Neuronal stem cell (in vitro differentiated cells): Measurements from ENCODE around the gene GNA14.
A peak's percentile ranks its signal among the peaks of the same experiment; 100 is the strongest.

Experiments
- DNase-seq: peaks from one replicate; pipeline ENCODE4 v3.0.0-alpha.2; 2013; ENCODE audit warnings: low spot score
- H2AFZ ChIP-seq: one replicate; pipeline ENCODE4 v1.6.1; 2013; ENCODE audit warnings: mild to moderate bottlenecking, low read length, inconsistent platforms
- H2AK5ac ChIP-seq: 2 replicates; pipeline ENCODE4 v1.6.1; 2013; ENCODE audit warnings: low read depth, mild to moderate bottlenecking, inconsistent platforms, low read length, moderate library complexity, mixed read lengths
- H2BK120ac ChIP-seq: 2 replicates; pipeline ENCODE4 v1.6.1; 2013; ENCODE audit warnings: low read depth, mild to moderate bottlenecking, inconsistent platforms, low read length, moderate library complexity, mixed read lengths
- H2BK12ac ChIP-seq: one replicate; pipeline ENCODE4 v1.6.1; 2013; ENCODE audit warnings: low read length, inconsistent platforms
- H2BK15ac ChIP-seq: 2 replicates; pipeline ENCODE4 v1.6.1; 2013; ENCODE audit warnings: mild to moderate bottlenecking, low read length, inconsistent platforms, mixed read lengths
- H2BK5ac ChIP-seq: one replicate; pipeline ENCODE4 v1.6.1; 2013; ENCODE audit warnings: inconsistent platforms, mild to moderate bottlenecking, low read length, moderate library complexity
- H3K14ac ChIP-seq: one replicate; pipeline ENCODE4 v1.6.1; 2013; ENCODE audit warnings: low read length, inconsistent platforms
- H3K18ac ChIP-seq: 2 replicates; pipeline ENCODE4 v1.6.1; 2013; ENCODE audit warnings: low read length, inconsistent platforms
- H3K23ac ChIP-seq: 2 replicates; pipeline ENCODE4 v1.6.1; 2013; ENCODE audit warnings: low read depth, mild to moderate bottlenecking, mixed read lengths, low read length, inconsistent platforms; ENCODE audit not compliant: poor library complexity
- H3K27ac ChIP-seq: replicated peaks from 3 replicates; pipeline ENCODE4 v1.5.1; 2013; ENCODE audit warnings: low read length, inconsistent platforms
- H3K27me3 ChIP-seq, 3 experiments: 2 replicates each; pipeline ENCODE4 v1.6.1; 2013; ENCODE audit warnings: low read length in 3 of 3, mild to moderate bottlenecking in 2 of 3, inconsistent platforms in 1 of 3, low read depth in 1 of 3, mixed read lengths in 1 of 3, moderate library complexity in 1 of 3; ENCODE audit not compliant: control insufficient read depth in 3 of 3, insufficient read depth in 3 of 3
- H3K36me3 ChIP-seq, 2 donors: replicated peaks in 1 of 2; 2 replicates each; pipeline ENCODE4 v1.6.1; 2013; ENCODE audit warnings: low read length in 2 of 2; ENCODE audit not compliant: control insufficient read depth in 2 of 2, insufficient read depth in 2 of 2
- H3K4ac ChIP-seq: 2 replicates; pipeline ENCODE4 v1.6.1; 2013; ENCODE audit warnings: inconsistent platforms, mild to moderate bottlenecking, low read length, moderate library complexity
- H3K4me1 ChIP-seq, 2 donors: 1 replicate in 1 of 2; 2 replicates in 1 of 2; pipeline ENCODE4 v1.6.1; 2013; ENCODE audit warnings: low read length in 2 of 2, low read depth in 1 of 2; ENCODE audit not compliant: control insufficient read depth in 2 of 2, insufficient read depth in 1 of 2
- H3K4me2 ChIP-seq: one replicate; pipeline ENCODE4 v1.6.1; 2013; ENCODE audit warnings: mild to moderate bottlenecking, low read length, inconsistent platforms; ENCODE audit not compliant: insufficient read depth, poor library complexity, severe bottlenecking
- H3K4me3 ChIP-seq, 2 donors: 2 replicates each; pipeline ENCODE4 v1.5.1; 2013; ENCODE audit warnings: low read length in 2 of 2, mild to moderate bottlenecking in 2 of 2, inconsistent platforms in 1 of 2, moderate library complexity in 1 of 2
- H3K79me1 ChIP-seq: one replicate; pipeline ENCODE4 v1.6.1; 2013; ENCODE audit warnings: low read depth, mild to moderate bottlenecking, inconsistent platforms, low read length, moderate library complexity
- H3K9ac ChIP-seq: one replicate; pipeline ENCODE4 v1.6.1; 2013; ENCODE audit warnings: mild to moderate bottlenecking, low read depth, low read length, inconsistent platforms; ENCODE audit not compliant: poor library complexity
- H3K9me3 ChIP-seq, 2 donors: replicated peaks in 1 of 2; 2 replicates each; pipeline versions ENCODE3 to v1.6.1; 2013; ENCODE audit warnings: low read length in 2 of 2, mild to moderate bottlenecking in 2 of 2, inconsistent platforms in 1 of 2, low read depth in 1 of 2, mixed read lengths in 1 of 2, moderate library complexity in 1 of 2; ENCODE audit not compliant: control insufficient read depth in 2 of 2, insufficient read depth in 1 of 2
- H4K8ac ChIP-seq: one replicate; pipeline ENCODE4 v1.6.1; 2013; ENCODE audit warnings: low read depth, mild to moderate bottlenecking, inconsistent platforms, low read length, moderate library complexity
- H4K91ac ChIP-seq: one replicate; pipeline ENCODE4 v1.6.1; 2013; ENCODE audit warnings: low read length, low read depth, mild to moderate bottlenecking, inconsistent platforms; ENCODE audit not compliant: poor library complexity
- WGBS, 2 donors: extraction: QIAGEN DNeasy Blood & Tissue Kit; methylation state at CpG; one replicate each; pipeline ENCODE4 v1.1.7; 2013; ENCODE audit warnings: missing lambda C conversion rate in 2 of 2, mixed read lengths in 1 of 2; ENCODE audit not compliant: insufficient read length in 2 of 2, insufficient replicate concordance in 1 of 2; ENCODE audit errors: extremely low coverage in 2 of 2; 5-methylcytosine and 5-hydroxymethylcytosine counted together

The GNA14 gene

GRCh38 chr9:77456829-77457437, 191.2 kb downstream of the GNA14 start:
- H2AFZ ChIP-seq = no peak overlapping the region
- H3K9me3 ChIP-seq = no peaks in the 10 kb centered on the region
- H2BK120ac ChIP-seq = no peak overlapping the region
- H3K27ac ChIP-seq = no peak overlapping the region
- peak; percentile 84 for DNase-seq
- H3K4me1 ChIP-seq = no peaks in the 10 kb centered on the region
- H3K27me3 ChIP-seq = no peaks in the 10 kb centered on the region
- H4K8ac ChIP-seq = no peak overlapping the region
- no peak overlapping the region for H2BK5ac ChIP-seq
- no peak overlapping the region for H4K91ac ChIP-seq
- H2BK15ac ChIP-seq = no peak overlapping the region
- H3K4ac ChIP-seq = no peak overlapping the region
- no CpG with 5 or more reads among the region's 10 CpGs for WGBS, 2 donors
- no peak overlapping the region for H2AK5ac ChIP-seq
- H2BK12ac ChIP-seq = no peak overlapping the region
- H3K23ac ChIP-seq = no peak overlapping the region
- H3K4me3 ChIP-seq = no peak overlapping the region
- no peaks in the 10 kb centered on the region for H3K79me1 ChIP-seq
- no peak overlapping the region for H3K18ac ChIP-seq
- no peak overlapping the region for H3K14ac ChIP-seq
- no peak overlapping the region for H3K4me2 ChIP-seq
- no peak overlapping the region for H3K9ac ChIP-seq
- no peaks in the 10 kb centered on the region for H3K36me3 ChIP-seq

GRCh38 chr9:77455312-77455927, 192.7 kb downstream of the GNA14 start:
- Histone ChIP-seq H3K27me3 (no peaks in the 10 kb centered on the region), H2BK5ac (no peak overlapping the region), H3K18ac (no peak overlapping the region), H3K9me3 (no peaks in the 10 kb centered on the region), H3K27ac (no peak overlapping the region), H4K8ac (no peak overlapping the region), H3K14ac (no peak overlapping the region), H3K4ac (no peak overlapping the region), H2BK15ac (no peak overlapping the region), H3K9ac (no peak overlapping the region), H2BK12ac (no peak overlapping the region), H4K91ac (no peak overlapping the region), H3K4me3 (no peak overlapping the region), H3K4me2 (no peak overlapping the region), H2AK5ac (no peak overlapping the region), H3K4me1 (no peaks in the 10 kb centered on the region), H3K23ac (no peak overlapping the region), H2AFZ (no peak overlapping the region), H3K79me1 (no peaks in the 10 kb centered on the region), H2BK120ac (no peak overlapping the region), H3K36me3 (no peaks in the 10 kb centered on the region)
- no CpG with 5 or more reads among the region's 8 CpGs for WGBS, 2 donors
- DNase-seq = no peak

- H3K9ac ChIP-seq = no peak overlapping the region
- no peak overlapping the region for H3K4me3 ChIP-seq
- no peak overlapping the region for H2BK120ac ChIP-seq
- no peak overlapping the region for H4K91ac ChIP-seq
- no peak overlapping the region for H2BK5ac ChIP-seq
- no peak overlapping the region for H2AFZ ChIP-seq
- no peak overlapping the region for H3K23ac ChIP-seq
- no peaks in the 10 kb centered on the region for H3K9me3 ChIP-seq
- no peak overlapping the region for H2AK5ac ChIP-seq
- H3K4me2 ChIP-seq = no peak overlapping the region
- no peak for DNase-seq
- H3K14ac ChIP-seq = no peak overlapping the region
- H3K4me1 ChIP-seq = no peaks in the 10 kb centered on the region
- H2BK15ac ChIP-seq = no peak overlapping the region
- H4K8ac ChIP-seq = no peak overlapping the region
- no peak overlapping the region for H3K18ac ChIP-seq
- no peak overlapping the region for H3K27ac ChIP-seq
- H3K27me3 ChIP-seq = no peaks in the 10 kb centered on the region
- H3K4ac ChIP-seq = no peak overlapping the region
- no peak overlapping the region for H2BK12ac ChIP-seq
- H3K79me1 ChIP-seq = no peaks in the 10 kb centered on the region
- no peaks in the 10 kb centered on the region for H3K36me3 ChIP-seq
- WGBS, 2 donors = no CpG with 5 or more reads among the region's 3 CpGs
These were observed 193.5 kb downstream of the GNA14 start for GRCh38 chr9:77454663-77455062.

- Histone ChIP-seq H3K4ac (no peak overlapping the region), H3K79me1 (no peaks in the 10 kb centered on the region), H4K8ac (no peak overlapping the region), H3K27ac (no peak overlapping the region), H3K9me3 (no peaks in the 10 kb centered on the region), H2BK120ac (no peak overlapping the region), H4K91ac (no peak overlapping the region), H3K4me1 (no peaks in the 10 kb centered on the region), H3K9ac (no peak overlapping the region), H3K27me3 (no peaks in the 10 kb centered on the region), H3K14ac (no peak overlapping the region), H2AK5ac (no peak overlapping the region), H2BK12ac (no peak overlapping the region), H2AFZ (no peak overlapping the region), H3K18ac (no peak overlapping the region), H2BK15ac (no peak overlapping the region), H3K36me3 (no peaks in the 10 kb centered on the region), H3K23ac (no peak overlapping the region), H3K4me3 (no peak overlapping the region), H3K4me2 (no peak overlapping the region), H2BK5ac (no peak overlapping the region)
- no CpG with 5 or more reads among the region's 14 CpGs for WGBS, 2 donors
- no peak for DNase-seq
These were observed 194.1 kb downstream of the GNA14 start for GRCh38 chr9:77453825-77454647.
